ENCODE measurements around the gene HOXA11. TPM values are rescaled to one million over a fixed set of nuclear protein-coding genes. Genes with fewer than 3 reads are reported as not detected.

The HOXA11 gene
- total RNA-seq, 1 experiment from 2014 or later = not detected

DNA sequence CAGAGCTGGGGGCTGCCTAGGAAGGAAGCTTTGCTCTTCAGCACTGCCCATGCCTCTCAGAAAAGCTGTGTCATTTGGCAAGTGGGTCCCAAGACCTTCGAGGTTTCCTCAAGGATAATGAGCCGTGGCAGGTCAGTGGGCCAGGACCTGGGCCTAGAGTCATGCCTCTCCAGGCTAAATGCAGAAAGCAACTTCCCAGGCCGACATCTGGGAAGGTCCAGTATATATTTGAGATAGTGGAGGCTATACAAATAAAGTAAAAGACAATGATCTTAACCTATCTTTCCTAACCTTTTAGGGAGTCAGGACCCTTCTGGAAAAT, 8.5 kb downstream of the HOXA11 start:
- Mint-ChIP-seq H3K9me3 (peaks cover 6 to 19% of the 10 kb centered on the region in 2 experiments; a peak in 4 of 5 replicates), H3K27me3 (ENCODE audit: low read depth) (peaks cover 98% of the 10 kb centered on the region), H3K27ac (no peak overlapping the region), H3K4me1 (peaks cover 3 to 9% of the 10 kb centered on the region in 2 experiments), H3K36me3 (ENCODE audit: insufficient read depth in 1 of 3, low read depth in 3 of 3) (no peaks in the 10 kb centered on the region; a peak in 2 of 7 replicates), H3K4me3 (no peak overlapping the region)
- Histone ChIP-seq H3K4ac (ENCODE audit: low read depth, low read length) (no peak overlapping the region), H3K4me2 (ENCODE audit: insufficient read depth, insufficient read length, low read length) (no peak overlapping the region), H4K5ac (ENCODE audit: insufficient read length, low read depth, low read length) (no peak overlapping the region), H2BK120ac (ENCODE audit: low read depth, low read length, poor library complexity, severe bottlenecking) (no peak overlapping the region), H2BK20ac (ENCODE audit: low read depth, low read length, poor library complexity, severe bottlenecking) (no peak overlapping the region), H3K9me3 (ENCODE audit: control insufficient read depth, low read depth, low read length) (no peaks in the 10 kb centered on the region), H3K4me1 (ENCODE audit: insufficient read depth, low read length) (no peaks in the 10 kb centered on the region), H4K8ac (replicated peaks; ENCODE audit: insufficient read length, low read depth, low read length) (no peak overlapping the region), H3K9ac (ENCODE audit: extremely low read depth, insufficient read length, low read length) (no peak overlapping the region), H3K79me2 (ENCODE audit: insufficient read depth, low read length) (no peaks in the 10 kb centered on the region), H2BK5ac (ENCODE audit: insufficient read length, low read length) (no peak overlapping the region), H4K20me1 (ENCODE audit: control insufficient read depth, insufficient read depth, insufficient read length) (no peaks in the 10 kb centered on the region), H4K91ac (ENCODE audit: insufficient read length, low read depth, low read length) (no peak overlapping the region), H3K23ac (ENCODE audit: insufficient read length, low read depth, low read length) (no peak overlapping the region), H2AFZ (ENCODE audit: low read length) (no peak overlapping the region), H3K18ac (ENCODE audit: insufficient read length, low read depth, low read length) (no peak overlapping the region), H3K14ac (ENCODE audit: insufficient read depth, low read length) (no peak overlapping the region), H2BK12ac (ENCODE audit: insufficient read length, low read depth, low read length) (no peak overlapping the region), H3K23me2 (ENCODE audit: insufficient read length, low read depth, low read length, poor library complexity, severe bottlenecking) (no peaks in the 10 kb centered on the region), H2BK15ac (ENCODE audit: low read depth, low read length) (no peak overlapping the region), H2AK5ac (ENCODE audit: insufficient read length, low read length) (no peak overlapping the region), H3K27me3 (ENCODE audit: insufficient read depth, low read length) (peaks cover 99% of the 10 kb centered on the region), H3K79me1 (ENCODE audit: insufficient read depth, low read depth, low read length, poor library complexity, severe bottlenecking) (no peaks in the 10 kb centered on the region), H3K27ac (ENCODE audit: insufficient read length, low read depth, low read length) (no peak overlapping the region), H3T11ph (ENCODE audit: low read length) (no peak overlapping the region), H3K56ac (ENCODE audit: insufficient read length, low read depth, low read length) (no peak overlapping the region)
- no peak for DNase-seq
- no CpG with 5 or more reads among the region's 3 CpGs for WGBS (ENCODE audit: extremely low coverage, insufficient read length, low lambda C conversion rate)
- TF ChIP-seq CTCF (conservative IDR thresholded peaks at IDR 0.05) = no peak

Measured in H9 (cell line).